ENCODE results near the gene KCNH1.

DNA sequence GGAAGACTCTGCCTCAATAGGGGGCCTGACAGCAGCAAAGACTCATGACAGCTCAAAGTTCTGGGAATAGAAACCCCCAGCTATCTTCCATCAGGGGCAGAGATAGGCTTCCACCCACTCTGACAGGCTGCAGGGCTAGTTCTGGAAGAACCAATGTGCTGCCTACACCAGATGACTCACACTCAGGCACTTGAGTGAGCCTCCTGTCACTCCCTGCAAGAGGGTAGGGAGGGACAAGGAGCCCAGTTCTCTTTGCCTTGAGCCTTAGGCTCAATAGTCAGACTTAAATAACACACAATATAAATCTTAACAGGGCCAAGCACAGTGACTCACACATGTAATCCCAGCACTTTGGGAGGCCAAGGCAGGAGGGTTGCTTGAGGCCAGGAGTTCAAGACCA, 418.9 kb downstream of the KCNH1 start:
- TF ChIP-seq TCF12 (IDR thresholded peaks at IDR 0.05; ENCODE audit: low read depth) (no peak), CEBPB (IDR thresholded peaks at IDR 0.05) (no peak), EGR1 (IDR thresholded peaks at IDR 0.05) (no peak), FOXM1 (IDR thresholded peaks at IDR 0.05; ENCODE audit: borderline replicate concordance, low read depth) (no peak)
- TF ChIP-seq, protein P1, sequence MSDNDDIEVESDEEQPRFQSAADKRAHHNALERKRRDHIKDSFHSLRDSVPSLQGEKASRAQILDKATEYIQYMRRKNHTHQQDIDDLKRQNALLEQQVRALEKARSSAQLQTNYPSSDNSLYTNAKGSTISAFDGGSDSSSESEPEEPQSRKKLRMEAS (IDR thresholded peaks at IDR 0.05): no peak
